Memory B cell (primary cell): ENCODE measurements around the gene TOM1L1.

Experiments used
- ATAC-seq: fragments of 150-1000 bp; cut with Tn5 transposase; 2 replicates; pipeline ENCODE4 v1.10.0; 2021; ENCODE audit warnings: low read depth, mild to moderate bottlenecking, moderate library complexity
- DNase-seq, 2 donors: peaks; one replicate each; pipeline ENCODE4 v3.0.0; 2022; ENCODE audit warnings: low spot score in 2 of 2
- H3K27ac Mint-ChIP-seq: one replicate; pipeline ENCODE4 v1.8.0; 2022; ENCODE audit warnings: mild to moderate bottlenecking, moderate library complexity, mixed read lengths
- H3K27me3 Mint-ChIP-seq: one replicate; pipeline ENCODE4 v1.8.0; 2022; ENCODE audit warnings: mixed read lengths
- H3K36me3 Mint-ChIP-seq: one replicate; pipeline ENCODE4 v1.8.0; 2022; ENCODE audit warnings: mild to moderate bottlenecking, mixed read lengths
- H3K4me1 Mint-ChIP-seq: one replicate; pipeline ENCODE4 v1.8.0; 2022; ENCODE audit warnings: mixed read lengths
- H3K4me3 Mint-ChIP-seq: one replicate; pipeline ENCODE4 v1.8.0; 2022; ENCODE audit warnings: mild to moderate bottlenecking, moderate library complexity, mixed read lengths
- H3K9me3 Mint-ChIP-seq: one replicate; pipeline ENCODE4 v1.8.0; 2022; ENCODE audit warnings: mixed read lengths

TOM1L1 gene

GRCh38 chr17:54945671-54946070 lies 45.0 kb downstream of the TOM1L1 start:
- Mint-ChIP-seq H3K36me3 (no peaks in the 10 kb centered on the region), H3K4me3 (no peak overlapping the region), H3K27ac (no peak overlapping the region), H3K4me1 (no peaks in the 10 kb centered on the region), H3K27me3 (peaks cover 5% of the 10 kb centered on the region), H3K9me3 (no peaks in the 10 kb centered on the region)
- DNase-seq (no peak), ATAC-seq (no peak)

- H3K36me3 Mint-ChIP-seq: peaks cover 6% of the 10 kb centered on the region
- H3K27ac Mint-ChIP-seq: no peak overlapping the region
- no peaks in the 10 kb centered on the region for H3K4me1 Mint-ChIP-seq
- ATAC-seq (no peak), DNase-seq (no peak)
- H3K4me3 Mint-ChIP-seq: no peak overlapping the region
- no peaks in the 10 kb centered on the region for H3K9me3 Mint-ChIP-seq
- peaks cover 5% of the 10 kb centered on the region for H3K27me3 Mint-ChIP-seq
Measured at GRCh38 chr17:54947396-54947795, 46.7 kb downstream of the TOM1L1 start.

GRCh38 chr17:54948380-54948779 lies 47.7 kb downstream of the TOM1L1 start:
- no peak for ATAC-seq
- DNase-seq: no peak
- Mint-ChIP-seq H3K4me1 (no peaks in the 10 kb centered on the region), H3K9me3 (no peaks in the 10 kb centered on the region), H3K27me3 (peaks cover 5% of the 10 kb centered on the region), H3K4me3 (no peak overlapping the region), H3K27ac (no peak overlapping the region), H3K36me3 (peaks cover 6% of the 10 kb centered on the region)

DNA sequence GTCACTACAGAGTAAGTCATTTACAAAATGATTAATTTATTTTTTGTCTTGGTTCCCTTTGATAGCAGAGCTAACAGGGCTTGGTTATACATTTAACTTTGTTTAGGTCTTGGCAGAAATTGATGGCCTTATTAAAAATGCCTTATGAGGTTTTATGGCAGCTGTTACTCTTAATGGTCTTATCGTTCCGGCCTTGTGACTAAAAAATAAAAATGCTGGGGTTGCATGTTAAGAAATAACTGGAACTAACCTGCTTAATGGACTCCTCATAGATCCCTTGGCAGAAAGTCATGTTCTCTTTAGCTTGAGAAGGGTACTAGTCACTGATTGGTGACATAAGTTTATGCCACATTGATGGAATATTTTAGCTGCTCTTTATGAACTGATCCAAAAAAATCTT lies 49.5 kb downstream of the TOM1L1 start:
- ATAC-seq (no peak), DNase-seq (no peak)
- Mint-ChIP-seq H3K27ac (no peak overlapping the region), H3K36me3 (peaks cover 8% of the 10 kb centered on the region), H3K27me3 (peaks cover 5% of the 10 kb centered on the region), H3K9me3 (no peaks in the 10 kb centered on the region), H3K4me1 (no peaks in the 10 kb centered on the region), H3K4me3 (no peak overlapping the region)

DNA sequence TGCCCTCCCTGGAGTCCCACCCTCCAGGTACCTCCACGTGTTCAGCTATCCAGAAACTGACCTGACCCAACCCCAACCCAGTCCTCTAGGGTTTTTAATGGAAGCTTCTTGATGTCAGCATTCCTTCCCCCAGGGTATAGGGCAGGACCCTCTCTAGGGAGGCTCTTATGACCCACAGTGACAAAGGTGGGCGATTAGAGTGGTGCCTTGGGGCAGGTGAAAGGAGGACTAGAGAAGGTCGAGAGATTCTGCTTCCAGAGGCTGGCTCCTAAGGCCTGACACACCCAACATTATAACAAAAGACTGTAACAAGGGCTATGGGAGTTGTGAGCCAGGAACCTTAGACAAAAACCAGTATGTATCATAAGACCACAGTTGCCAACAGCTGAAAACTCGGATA lies 50.6 kb downstream of the TOM1L1 start:
- Mint-ChIP-seq H3K4me3 (no peak overlapping the region), H3K27ac (no peak overlapping the region), H3K36me3 (peaks cover 8% of the 10 kb centered on the region), H3K9me3 (no peaks in the 10 kb centered on the region), H3K27me3 (peaks cover 5% of the 10 kb centered on the region), H3K4me1 (no peaks in the 10 kb centered on the region)
- DNase-seq: no peak
- ATAC-seq: no peak

DNA sequence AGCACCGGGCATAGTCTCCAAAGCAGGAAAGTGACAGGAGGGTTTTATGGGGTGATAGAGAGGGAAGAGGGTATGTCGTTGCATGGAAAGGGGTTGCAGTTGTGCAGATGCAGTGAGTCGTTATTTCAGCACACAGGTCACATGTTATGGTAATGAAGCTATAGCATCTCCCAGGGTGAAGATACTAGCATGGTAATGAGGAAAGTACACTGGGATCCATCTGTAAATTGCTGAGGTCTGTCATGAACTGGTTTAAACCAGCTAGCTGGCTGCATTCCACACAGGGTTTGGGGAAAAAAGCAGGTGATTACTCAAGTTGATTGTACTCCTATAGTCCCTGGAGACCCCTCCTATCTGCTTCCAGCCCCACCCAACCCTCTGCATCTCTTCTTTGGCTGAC lies 56.1 kb downstream of the TOM1L1 start:
- H3K9me3 Mint-ChIP-seq: no peaks in the 10 kb centered on the region
- no peaks in the 10 kb centered on the region for H3K4me1 Mint-ChIP-seq

DNA sequence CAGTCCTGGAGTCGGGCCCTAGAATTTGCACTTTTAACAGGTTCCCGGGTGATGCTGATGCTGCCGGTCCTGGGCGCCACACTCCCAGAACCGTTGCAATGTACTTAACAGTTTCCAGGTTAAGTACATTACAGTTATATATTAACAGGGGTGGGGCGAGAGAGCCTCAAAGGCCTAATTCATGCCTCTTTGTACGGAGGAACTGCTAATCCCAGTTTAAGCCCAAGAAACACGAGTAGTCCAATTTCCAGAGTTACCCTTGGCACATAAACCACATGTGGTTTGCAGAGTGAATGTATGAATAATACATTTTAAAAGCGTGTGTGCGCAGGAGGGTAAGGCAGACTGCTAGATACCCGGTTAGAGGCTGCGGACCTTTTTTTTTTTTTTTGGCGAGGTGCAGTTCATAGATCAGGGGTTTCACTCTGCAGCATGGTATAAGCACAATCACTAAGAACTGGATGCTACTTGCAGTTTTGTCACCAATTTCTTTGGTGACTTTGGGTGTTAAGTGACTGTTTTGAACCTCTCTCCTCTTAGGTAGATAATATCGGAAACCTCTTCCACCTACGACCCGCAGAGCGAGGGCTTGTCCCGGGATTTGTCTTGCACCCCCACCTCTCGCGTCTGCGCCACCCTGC lies 67.1 kb downstream of the TOM1L1 start:
- H3K27me3 Mint-ChIP-seq: no peaks in the 10 kb centered on the region
- H3K36me3 Mint-ChIP-seq: peaks cover 3% of the 10 kb centered on the region
- DNase-seq (no peak), ATAC-seq (peak; percentile 14)
- H3K4me3 Mint-ChIP-seq: no peak overlapping the region
- H3K4me1 Mint-ChIP-seq: peaks cover 11% of the 10 kb centered on the region
- H3K9me3 Mint-ChIP-seq: no peaks in the 10 kb centered on the region
- H3K27ac Mint-ChIP-seq: no peak overlapping the region

More for the DNA sequence above, 56.1 kb downstream of the TOM1L1 start:
- Mint-ChIP-seq H3K36me3 (peaks cover 25% of the 10 kb centered on the region), H3K27ac (no peak overlapping the region), H3K4me3 (no peak overlapping the region), H3K27me3 (no peaks in the 10 kb centered on the region)
- ATAC-seq (no peak), DNase-seq (no peak)

DNA sequence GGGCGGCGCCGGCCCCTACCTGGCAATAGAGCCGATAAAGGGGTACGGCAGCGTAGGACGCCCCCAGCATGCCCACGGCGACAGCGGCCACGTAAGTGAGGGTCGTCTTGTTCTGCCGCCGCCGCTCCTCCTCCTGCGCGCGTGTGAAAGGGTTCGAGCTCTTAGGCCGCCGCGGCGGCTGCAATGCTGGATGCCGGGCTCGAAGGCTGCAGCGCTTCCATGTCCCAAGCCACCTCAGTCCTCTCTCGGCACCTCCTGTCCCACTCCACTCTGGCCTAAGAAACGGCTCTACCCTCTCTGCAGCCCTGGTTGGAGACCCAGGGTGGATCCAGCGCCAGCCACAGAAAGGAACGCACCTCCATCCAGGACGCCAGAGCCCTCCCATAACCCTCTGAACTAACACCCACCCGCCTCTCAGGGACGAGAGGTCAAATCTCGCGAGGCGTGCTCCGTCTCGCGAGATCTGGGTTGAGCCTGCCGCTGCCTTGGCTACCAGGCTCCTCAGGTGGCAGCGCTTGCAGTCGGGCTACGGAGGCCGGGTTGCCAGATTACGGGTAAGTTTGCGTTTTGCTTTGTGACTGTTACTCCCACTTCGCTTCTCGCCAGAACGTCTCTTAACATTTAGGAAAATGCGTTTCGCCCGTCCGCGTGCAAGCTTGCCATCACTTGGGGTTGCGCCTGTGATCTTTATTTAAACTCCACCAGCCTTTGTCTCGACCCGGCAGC lies 67.8 kb downstream of the TOM1L1 start, which contains the start of the genes COX11 and STXBP4:
COX11 (minus strand) TSS at position 393 of the 726 bp plus-strand sequence; CDS start at position 385, 8 bp downstream.
STXBP4 (plus strand) TSS at position 504 of the 726 bp plus-strand sequence. CDS start 17,455 bp downstream, outside the sequence.
- DNase-seq (peak; percentile 92 to 94), ATAC-seq (peak; percentile 91)
- H3K4me3 Mint-ChIP-seq: no peak within 1 kb of the TSS
- H3K36me3 Mint-ChIP-seq: peaks cover 3% of the 10 kb centered on the region
- H3K27me3 Mint-ChIP-seq: no peaks in the 10 kb centered on the region
- peaks cover 11% of the 10 kb centered on the region for H3K4me1 Mint-ChIP-seq
- H3K27ac Mint-ChIP-seq: no peak within 1 kb of the TSS
- no peaks in the 10 kb centered on the region for H3K9me3 Mint-ChIP-seq

GRCh38 chr17:54968988-54969332 lies 68.3 kb downstream of the TOM1L1 start:
- DNase-seq (no peak), ATAC-seq (peak; percentile 22)
- Mint-ChIP-seq H3K4me3 (no peak overlapping the region), H3K9me3 (no peaks in the 10 kb centered on the region), H3K27ac (no peak overlapping the region), H3K36me3 (peaks cover 2% of the 10 kb centered on the region), H3K27me3 (no peaks in the 10 kb centered on the region), H3K4me1 (peaks cover 11% of the 10 kb centered on the region)

GRCh38 chr17:54969658-54970572 lies 69.3 kb downstream of the TOM1L1 start:
- H3K4me1 Mint-ChIP-seq: peaks cover 11% of the 10 kb centered on the region
- H3K4me3 Mint-ChIP-seq: no peak overlapping the region
- H3K9me3 Mint-ChIP-seq: no peaks in the 10 kb centered on the region
- no peak for DNase-seq
- H3K27ac Mint-ChIP-seq: no peak overlapping the region
- H3K36me3 Mint-ChIP-seq: peaks cover 2% of the 10 kb centered on the region
- H3K27me3 Mint-ChIP-seq: no peaks in the 10 kb centered on the region
- ATAC-seq: no peak

DNA sequence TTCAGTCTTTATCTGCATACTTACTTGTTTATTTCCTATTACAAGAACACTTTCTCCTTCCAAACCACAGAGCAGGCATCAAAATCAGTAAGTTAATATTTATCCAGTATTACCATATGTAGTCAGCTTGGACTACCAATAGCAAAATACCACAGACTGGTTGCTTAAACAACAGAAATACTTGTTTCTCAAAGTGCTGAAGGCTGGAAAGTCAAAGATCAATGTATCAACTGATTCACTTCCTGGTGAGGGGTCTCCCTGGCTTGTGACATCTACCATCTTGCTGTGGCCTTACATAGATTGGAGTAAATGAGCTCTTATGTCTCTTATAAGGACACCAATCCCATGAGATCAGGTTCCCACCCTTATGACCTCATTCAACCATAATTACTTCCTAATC lies 70.5 kb downstream of the TOM1L1 start:
- peaks cover 11% of the 10 kb centered on the region for H3K4me1 Mint-ChIP-seq
- no peak overlapping the region for H3K27ac Mint-ChIP-seq
- H3K4me3 Mint-ChIP-seq: no peak overlapping the region
- peaks cover 2% of the 10 kb centered on the region for H3K36me3 Mint-ChIP-seq
- no peaks in the 10 kb centered on the region for H3K9me3 Mint-ChIP-seq
- H3K27me3 Mint-ChIP-seq: no peaks in the 10 kb centered on the region
- no peak for DNase-seq
- ATAC-seq: no peak

DNA sequence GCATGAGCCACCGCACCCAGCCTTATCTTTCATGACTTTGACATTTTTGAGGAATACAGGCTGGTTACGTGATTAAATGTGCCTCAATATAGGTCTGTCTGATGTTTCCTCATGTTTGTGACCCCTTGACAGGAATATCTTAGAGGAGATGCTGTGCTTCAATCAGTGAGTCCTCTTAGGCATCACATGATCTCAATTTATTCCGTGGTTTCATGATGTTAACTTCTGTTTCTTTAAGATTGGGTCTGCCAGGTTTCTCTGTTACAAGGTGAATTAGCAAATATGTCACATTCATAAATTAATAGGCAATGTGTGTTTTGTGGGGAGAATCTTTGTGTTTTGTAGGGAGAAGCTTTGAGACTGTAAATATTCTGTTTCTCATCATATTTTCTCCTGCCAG lies 71.2 kb downstream of the TOM1L1 start:
- Mint-ChIP-seq H3K27ac (no peak overlapping the region), H3K27me3 (no peaks in the 10 kb centered on the region), H3K4me3 (no peak overlapping the region), H3K36me3 (peaks cover 2% of the 10 kb centered on the region), H3K9me3 (no peaks in the 10 kb centered on the region), H3K4me1 (peaks cover 5% of the 10 kb centered on the region)
- ATAC-seq (no peak), DNase-seq (no peak)

DNA sequence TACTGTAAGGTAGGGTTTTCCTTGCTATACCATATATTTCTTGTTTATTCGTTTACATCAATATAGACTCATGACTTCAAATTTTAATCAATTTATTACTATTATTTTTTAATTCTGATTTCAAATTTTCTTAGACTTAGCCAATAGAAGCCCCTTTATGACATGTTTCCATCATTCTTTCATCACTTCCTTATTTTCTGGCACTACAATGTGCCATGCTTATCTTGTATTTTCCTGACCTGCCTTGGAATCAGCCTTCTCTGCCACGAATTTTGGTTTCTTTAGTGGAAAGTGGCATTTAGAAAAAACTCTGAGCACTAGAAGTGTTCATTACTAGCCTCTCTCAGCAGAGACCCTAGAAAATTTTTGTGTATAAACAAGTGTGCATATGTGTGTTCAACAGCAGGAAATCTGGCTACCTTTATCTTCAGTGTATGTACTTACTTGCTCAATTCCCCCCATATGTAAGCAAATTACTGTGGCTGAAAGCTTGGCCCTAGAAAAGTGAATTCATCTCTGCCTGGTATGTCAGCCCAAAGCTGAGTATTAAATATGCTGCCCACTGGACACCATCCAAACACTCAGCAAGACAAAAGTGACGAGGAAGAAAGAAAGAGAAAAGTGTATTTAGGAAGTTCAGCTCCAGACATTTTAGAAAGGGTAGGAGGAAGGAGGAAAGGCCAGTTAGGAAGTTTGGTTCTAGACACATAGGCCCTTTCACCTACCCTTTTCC lies 71.9 kb downstream of the TOM1L1 start:
- ATAC-seq (no peak), DNase-seq (no peak)
- H3K36me3 Mint-ChIP-seq: peaks cover 2% of the 10 kb centered on the region
- peaks cover 2% of the 10 kb centered on the region for H3K4me1 Mint-ChIP-seq
- H3K4me3 Mint-ChIP-seq: no peak overlapping the region
- H3K9me3 Mint-ChIP-seq: no peaks in the 10 kb centered on the region
- no peaks in the 10 kb centered on the region for H3K27me3 Mint-ChIP-seq
- no peak overlapping the region for H3K27ac Mint-ChIP-seq
